Panc1 (cell line): ENCODE measurements around the gene NOP10. TPM values are rescaled to one million over a fixed set of nuclear protein-coding genes. Genes with fewer than 3 reads are reported as not detected.

Source experiments
- ATAC-seq: fragments of 200-7000 bp; cut with Tn5 transposase; 2 replicates; pipeline ENCODE4 v1.9.1; 2020; ENCODE audit warnings: mild to moderate bottlenecking, moderate library complexity
- BruUV-seq: library from RNA; stranded (reverse); fragments of 400-500 nt; replicated peaks from 2 replicates; lab custom pipeline; 2021; lab: Mats Ljungman, UMichigan
- CTCF ChIA-PET: fragments of 300-600 bp; sonication (Branson Sonifier 250); formaldehyde crosslinking; loops from one replicate; lab custom pipeline; 2022; ENCODE audit warnings: antibody characterized with exemption; lab: Charles Lee
- POLR2A ChIA-PET: fragments of 300-600 bp; sonication (Branson Sonifier 250); formaldehyde crosslinking; loops from one replicate; lab custom pipeline; 2022; ENCODE audit warnings: antibody characterized with exemption; lab: Charles Lee
- DNase-seq: peaks from one replicate; pipeline ENCODE4 v3.0.0-alpha.2; 2010; ENCODE audit warnings: low read depth, low spot score
- H3K27ac ChIP-seq: 2 replicates; pipeline ENCODE4 v1.5.1; 2011; ENCODE audit warnings: mild to moderate bottlenecking, low read length, inconsistent platforms
- H3K27me3 ChIP-seq: fragments of 200-500 bp; sonication (Bioruptor generic); 2 replicates; pipeline ENCODE4 v1.6.0; 2014; ENCODE audit warnings: low read length, inconsistent platforms; ENCODE audit not compliant: control insufficient read depth, insufficient read depth
- H3K36me3 ChIP-seq: fragments of 200-500 bp; sonication (Bioruptor generic); 2 replicates; pipeline ENCODE4 v1.5.1; 2014; ENCODE audit warnings: inconsistent platforms, mild to moderate bottlenecking, low read length, moderate library complexity; ENCODE audit not compliant: control insufficient read depth, insufficient read depth
- H3K4me1 ChIP-seq: 2 replicates; pipeline ENCODE4 v1.5.1; 2011; ENCODE audit warnings: inconsistent platforms, mild to moderate bottlenecking, low read length, moderate library complexity; ENCODE audit not compliant: control insufficient read depth, insufficient read depth
- H3K4me3 ChIP-seq, 2 experiments: 2 replicates each; pipeline ENCODE4 v1.5.1; 2011 to 2012; ENCODE audit warnings: low read depth in 2 of 2, low read length in 2 of 2, mild to moderate bottlenecking in 2 of 2, inconsistent platforms in 1 of 2, moderate library complexity in 1 of 2
- H3K9me3 ChIP-seq: fragments of 200-500 bp; sonication (Bioruptor generic); 2 replicates; pipeline ENCODE4 v1.5.1; 2014; ENCODE audit warnings: low read depth, mild to moderate bottlenecking, inconsistent platforms, low read length, moderate library complexity; ENCODE audit not compliant: control insufficient read depth, insufficient read depth
- CTCF ChIP-seq: fragments of 450-650 bp; IDR thresholded peaks from 2 replicates; pipeline ENCODE4 v1.5.1; 2017; ENCODE audit warnings: mild to moderate bottlenecking
- POLR2AphosphoS5 ChIP-seq: IDR thresholded peaks from 2 replicates; pipeline ENCODE4 v1.6.1; 2012; ENCODE audit warnings: mild to moderate bottlenecking, low read depth, low read length, moderate library complexity
- SIN3A ChIP-seq: IDR thresholded peaks from 2 replicates; pipeline ENCODE4 v1.6.1; 2012; ENCODE audit warnings: low read depth, mild to moderate bottlenecking, low read length, moderate library complexity, borderline replicate concordance; ENCODE audit not compliant: insufficient read depth
- TCF7L2 ChIP-seq: IDR thresholded peaks from 2 replicates; pipeline ENCODE4 v1.6.1; 2011; ENCODE audit warnings: mild to moderate bottlenecking, low read depth, low read length, inconsistent platforms
- in situ Hi-C: cut with HindIII; loops from 2 replicates; pipeline ENCODE4 v1.10.0; 2016; ENCODE audit warnings: low sequenced_read_pairs, low pct_unique_long_range_greater_than_20kb
- intact Hi-C: fragments of 100-400 bp; cut with micrococcal nuclease; formaldehyde crosslinking; loops from one replicate; pipeline ENCODE4 v1.10.0; 2022; ENCODE audit not compliant: unreplicated experiment
- total RNA-seq: library from RNA; stranded (reverse); gene quantifications from one replicate; pipeline ENCODE4 v1.2.1, GENCODE V29; 2021; ENCODE audit not compliant: unreplicated experiment
- TF ChIP-seq, protein P1 (sequence below), 2 experiments: IDR thresholded peaks; 2 replicates each; pipeline ENCODE4 v1.6.1; 2011 to 2012; ENCODE audit warnings: low read depth in 2 of 2, control low read depth in 1 of 2, low read length in 1 of 2, mild to moderate bottlenecking in 1 of 2, moderate library complexity in 1 of 2; ENCODE audit not compliant: insufficient read depth in 1 of 2

Gene NOP10
- total RNA-seq, 1 experiment from 2014 or later: 306 TPM

DNA sequence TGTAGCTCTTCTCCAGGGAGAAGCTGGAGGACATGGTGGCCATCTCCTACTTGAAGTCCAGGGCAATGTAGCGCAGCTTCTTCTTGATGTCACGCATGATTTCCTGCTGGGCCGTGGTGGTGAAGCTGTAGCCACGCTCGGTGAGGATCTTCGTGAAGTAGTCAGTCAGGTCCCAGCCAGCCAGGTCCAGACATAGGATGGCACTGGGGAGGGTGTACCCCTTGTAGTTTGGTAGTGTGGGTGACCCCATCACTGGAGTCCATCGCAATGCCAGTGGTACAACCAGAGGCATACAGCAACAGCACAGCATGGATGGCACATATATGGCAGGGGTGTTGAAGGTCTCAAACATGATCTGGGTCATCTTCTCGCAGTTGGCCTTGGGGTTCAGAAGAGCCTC lies 31.0 kb upstream of the NOP10 start:
- TF ChIP-seq CTCF (no peak), SIN3A (no peak), POLR2AphosphoS5 (no peak), TCF7L2 (no peak)
- TF ChIP-seq, protein P1, sequence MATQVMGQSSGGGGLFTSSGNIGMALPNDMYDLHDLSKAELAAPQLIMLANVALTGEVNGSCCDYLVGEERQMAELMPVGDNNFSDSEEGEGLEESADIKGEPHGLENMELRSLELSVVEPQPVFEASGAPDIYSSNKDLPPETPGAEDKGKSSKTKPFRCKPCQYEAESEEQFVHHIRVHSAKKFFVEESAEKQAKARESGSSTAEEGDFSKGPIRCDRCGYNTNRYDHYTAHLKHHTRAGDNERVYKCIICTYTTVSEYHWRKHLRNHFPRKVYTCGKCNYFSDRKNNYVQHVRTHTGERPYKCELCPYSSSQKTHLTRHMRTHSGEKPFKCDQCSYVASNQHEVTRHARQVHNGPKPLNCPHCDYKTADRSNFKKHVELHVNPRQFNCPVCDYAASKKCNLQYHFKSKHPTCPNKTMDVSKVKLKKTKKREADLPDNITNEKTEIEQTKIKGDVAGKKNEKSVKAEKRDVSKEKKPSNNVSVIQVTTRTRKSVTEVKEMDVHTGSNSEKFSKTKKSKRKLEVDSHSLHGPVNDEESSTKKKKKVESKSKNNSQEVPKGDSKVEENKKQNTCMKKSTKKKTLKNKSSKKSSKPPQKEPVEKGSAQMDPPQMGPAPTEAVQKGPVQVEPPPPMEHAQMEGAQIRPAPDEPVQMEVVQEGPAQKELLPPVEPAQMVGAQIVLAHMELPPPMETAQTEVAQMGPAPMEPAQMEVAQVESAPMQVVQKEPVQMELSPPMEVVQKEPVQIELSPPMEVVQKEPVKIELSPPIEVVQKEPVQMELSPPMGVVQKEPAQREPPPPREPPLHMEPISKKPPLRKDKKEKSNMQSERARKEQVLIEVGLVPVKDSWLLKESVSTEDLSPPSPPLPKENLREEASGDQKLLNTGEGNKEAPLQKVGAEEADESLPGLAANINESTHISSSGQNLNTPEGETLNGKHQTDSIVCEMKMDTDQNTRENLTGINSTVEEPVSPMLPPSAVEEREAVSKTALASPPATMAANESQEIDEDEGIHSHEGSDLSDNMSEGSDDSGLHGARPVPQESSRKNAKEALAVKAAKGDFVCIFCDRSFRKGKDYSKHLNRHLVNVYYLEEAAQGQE (IDR thresholded peaks at IDR 0.05; ENCODE audit: insufficient read depth in 1 of 2, low read depth in 2 of 2, low read length in 1 of 2): no peak
- in situ Hi-C loops (no loop called here), intact Hi-C loops (no loop called here)
- Histone ChIP-seq H3K4me3 (no peak overlapping the region), H3K9me3 (no peaks in the 10 kb centered on the region), H3K36me3 (no peaks in the 10 kb centered on the region), H3K4me1 (no peaks in the 10 kb centered on the region), H3K27me3 (no peaks in the 10 kb centered on the region), H3K27ac (no peak overlapping the region)
- ChIA-PET POLR2A (no interaction called here), CTCF (no interaction called here)
- DNase-seq (no peak), ATAC-seq (no peak)
- no TSS peak for BruUV-seq

DNA sequence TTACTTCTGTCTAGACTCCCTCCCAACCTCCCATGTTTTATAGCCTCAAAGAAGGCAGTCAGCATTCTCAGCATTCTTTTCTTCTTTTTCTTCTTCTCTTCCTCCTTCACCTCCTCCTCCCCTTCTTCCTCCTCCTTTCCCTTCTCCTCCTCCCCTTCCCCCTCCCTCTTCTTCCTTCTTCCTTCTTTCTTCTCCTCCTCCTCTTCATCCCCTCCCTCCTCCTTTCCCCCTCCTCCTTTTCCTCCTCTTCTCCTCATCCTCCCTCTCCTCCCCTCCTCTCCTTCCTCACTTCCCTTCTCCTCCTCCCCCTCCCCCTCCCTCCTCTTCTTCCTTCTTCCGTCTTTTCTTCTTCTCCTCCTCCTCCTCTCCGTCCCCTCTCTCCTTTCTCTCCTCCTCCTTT lies 27.7 kb upstream of the NOP10 start:
- H3K27me3 ChIP-seq: no peaks in the 10 kb centered on the region
- no TSS peak for BruUV-seq
- ATAC-seq: no peak
- ChIA-PET CTCF (no interaction called here), POLR2A (no interaction called here)
- H3K27ac ChIP-seq: no peak overlapping the region
- in situ Hi-C loops: no loop called here
- no peaks in the 10 kb centered on the region; the same call in 1 of the 2 replicates for H3K36me3 ChIP-seq
- no peak for TF ChIP-seq CTCF
- TF ChIP-seq, protein P1 (IDR thresholded peaks at IDR 0.05; ENCODE audit: insufficient read depth in 1 of 2, low read depth in 2 of 2, low read length in 1 of 2): no peak
- no peak for TF ChIP-seq POLR2AphosphoS5
- TF ChIP-seq TCF7L2: no peak
- TF ChIP-seq SIN3A: no peak
- no peak for DNase-seq
- intact Hi-C loops: no loop called here
- no peaks in the 10 kb centered on the region for H3K9me3 ChIP-seq
- no peak overlapping the region for H3K4me3 ChIP-seq
- H3K4me1 ChIP-seq: peaks cover 7% of the 10 kb centered on the region; the same call in 1 of the 2 replicates
